Measurements from ENCODE around the gene KCNMB3. TPM values are rescaled to one million over a fixed set of nuclear protein-coding genes. Genes with fewer than 3 reads are reported as not detected.

The KCNMB3 gene
- total and polyA plus RNA-seq, 2 of the 13 experiments (the other 11 are each of a cell fraction or from before 2014, with no cell fraction given): 4.3 to 7.1 TPM

DNA sequence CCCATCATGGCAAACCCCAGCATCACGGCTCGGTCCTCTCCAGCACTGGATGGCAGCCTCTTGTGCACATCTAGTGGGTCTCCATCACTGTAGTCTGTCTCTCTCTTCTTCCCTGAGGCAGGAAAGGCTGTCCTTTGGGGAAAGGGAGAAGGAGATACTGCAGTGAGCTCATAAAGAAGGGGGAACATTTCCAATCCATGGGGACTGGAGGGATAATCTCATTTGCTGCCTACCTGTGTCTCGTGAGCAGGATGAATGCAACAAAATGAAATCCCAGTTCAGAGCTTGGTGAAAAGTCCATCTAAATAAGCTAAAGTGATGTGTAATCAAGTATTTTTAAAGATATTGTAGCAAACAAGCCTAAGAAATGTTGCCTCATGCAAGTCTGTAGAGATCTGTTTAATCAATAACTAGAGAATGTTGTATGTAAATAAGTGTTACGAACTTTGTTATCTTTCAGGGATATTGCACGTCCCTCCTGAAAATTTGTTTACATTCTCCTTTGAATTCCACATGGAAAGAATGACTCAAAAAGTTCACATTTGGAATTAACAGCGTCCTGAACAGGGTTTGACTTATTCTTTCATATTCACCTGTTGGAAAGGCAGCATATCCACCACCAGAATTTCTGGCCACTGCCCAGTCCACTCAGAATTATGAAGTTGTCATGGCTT is at the start of gene KCNMB3 (continued):
- TF ChIP-seq PPARG (CRISPR knock-in tag; conservative IDR thresholded peaks at IDR 0.05) (0 out of 2 replicates have a peak, but pooled peaks have one; percentile 36), ZNF44 (CRISPR knock-in tag; IDR thresholded peaks at IDR 0.05) (no peak), ZNF569 (CRISPR knock-in tag; IDR thresholded peaks at IDR 0.05; ENCODE audit: borderline replicate concordance) (no peak), PLRG1 (conservative IDR thresholded peaks at IDR 0.05) (no peak), HNRNPUL1 (IDR thresholded peaks at IDR 0.05; ENCODE audit: low read depth, low read length) (peak; percentile 74), ZNF564 (CRISPR knock-in tag; IDR thresholded peaks at IDR 0.05) (0 out of 2 replicates have a peak, but pooled peaks have one; percentile 4), NR1H2 (CRISPR knock-in tag; IDR thresholded peaks at IDR 0.05; ENCODE audit: borderline replicate concordance, low read depth) (no peak), NFIC (IDR thresholded peaks at IDR 0.05; ENCODE audit: low read length) (peak; percentile 69; the same call in 1 of the 2 replicates), ZNF614 (CRISPR knock-in tag; IDR thresholded peaks at IDR 0.05; ENCODE audit: borderline replicate concordance) (no peak), ONECUT2 (CRISPR knock-in tag; IDR thresholded peaks at IDR 0.05) (peak; percentile 72), ZFP41 (CRISPR knock-in tag; IDR thresholded peaks at IDR 0.05; ENCODE audit: borderline replicate concordance) (no peak), ZKSCAN1 (IDR thresholded peaks at IDR 0.05; ENCODE audit: low read length) (no peak), ZNF10 (CRISPR knock-in tag; IDR thresholded peaks at IDR 0.05; ENCODE audit: borderline replicate concordance, low read depth) (no peak), ISL2 (CRISPR knock-in tag; IDR thresholded peaks at IDR 0.05) (peak; percentile 66; the same call in 1 of the 2 replicates), FOSL2 (CRISPR knock-in tag; IDR thresholded peaks at IDR 0.05) (peak; percentile 57; the same call in 1 of the 2 replicates), GABPA (IDR thresholded peaks at IDR 0.05; ENCODE audit: low read depth, low read length) (no peak), GABPA (CRISPR knock-in tag; IDR thresholded peaks at IDR 0.05; ENCODE audit: low read depth) (peak; percentile 52; the same call in 1 of the 2 replicates), TARDBP (CRISPR knock-in tag; IDR thresholded peaks at IDR 0.05) (no peak), FOXJ3 (CRISPR knock-in tag; IDR thresholded peaks at IDR 0.05; ENCODE audit: borderline replicate concordance) (peak; percentile 52; the same call in 1 of the 2 replicates), ZNF746 (CRISPR knock-in tag; IDR thresholded peaks at IDR 0.05) (no peak), REXO4 (CRISPR knock-in tag; IDR thresholded peaks at IDR 0.05; ENCODE audit: borderline replicate concordance) (no peak), ZNF180 (CRISPR knock-in tag; IDR thresholded peaks at IDR 0.05; ENCODE audit: borderline replicate concordance, low read depth) (no peak), ZNF792 (CRISPR knock-in tag; IDR thresholded peaks at IDR 0.05) (no peak), ZNF589 (CRISPR knock-in tag; conservative IDR thresholded peaks at IDR 0.05) (no peak), HDAC2 (CRISPR knock-in tag; IDR thresholded peaks at IDR 0.05) (peak; percentile 75)
- TF ChIP-seq, protein P1, sequence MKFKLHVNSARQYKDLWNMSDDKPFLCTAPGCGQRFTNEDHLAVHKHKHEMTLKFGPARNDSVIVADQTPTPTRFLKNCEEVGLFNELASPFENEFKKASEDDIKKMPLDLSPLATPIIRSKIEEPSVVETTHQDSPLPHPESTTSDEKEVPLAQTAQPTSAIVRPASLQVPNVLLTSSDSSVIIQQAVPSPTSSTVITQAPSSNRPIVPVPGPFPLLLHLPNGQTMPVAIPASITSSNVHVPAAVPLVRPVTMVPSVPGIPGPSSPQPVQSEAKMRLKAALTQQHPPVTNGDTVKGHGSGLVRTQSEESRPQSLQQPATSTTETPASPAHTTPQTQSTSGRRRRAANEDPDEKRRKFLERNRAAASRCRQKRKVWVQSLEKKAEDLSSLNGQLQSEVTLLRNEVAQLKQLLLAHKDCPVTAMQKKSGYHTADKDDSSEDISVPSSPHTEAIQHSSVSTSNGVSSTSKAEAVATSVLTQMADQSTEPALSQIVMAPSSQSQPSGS (CRISPR knock-in tag; IDR thresholded peaks at IDR 0.05): peak; percentile 52; the same call in 1 of the 2 replicates
- TF ChIP-seq, protein P2, sequence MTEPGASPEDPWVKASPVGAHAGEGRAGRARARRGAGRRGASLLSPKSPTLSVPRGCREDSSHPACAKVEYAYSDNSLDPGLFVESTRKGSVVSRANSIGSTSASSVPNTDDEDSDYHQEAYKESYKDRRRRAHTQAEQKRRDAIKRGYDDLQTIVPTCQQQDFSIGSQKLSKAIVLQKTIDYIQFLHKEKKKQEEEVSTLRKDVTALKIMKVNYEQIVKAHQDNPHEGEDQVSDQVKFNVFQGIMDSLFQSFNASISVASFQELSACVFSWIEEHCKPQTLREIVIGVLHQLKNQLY (CRISPR knock-in tag; IDR thresholded peaks at IDR 0.05): peak; percentile 57; the same call in 1 of the 2 replicates
- TF ChIP-seq, protein P3, sequence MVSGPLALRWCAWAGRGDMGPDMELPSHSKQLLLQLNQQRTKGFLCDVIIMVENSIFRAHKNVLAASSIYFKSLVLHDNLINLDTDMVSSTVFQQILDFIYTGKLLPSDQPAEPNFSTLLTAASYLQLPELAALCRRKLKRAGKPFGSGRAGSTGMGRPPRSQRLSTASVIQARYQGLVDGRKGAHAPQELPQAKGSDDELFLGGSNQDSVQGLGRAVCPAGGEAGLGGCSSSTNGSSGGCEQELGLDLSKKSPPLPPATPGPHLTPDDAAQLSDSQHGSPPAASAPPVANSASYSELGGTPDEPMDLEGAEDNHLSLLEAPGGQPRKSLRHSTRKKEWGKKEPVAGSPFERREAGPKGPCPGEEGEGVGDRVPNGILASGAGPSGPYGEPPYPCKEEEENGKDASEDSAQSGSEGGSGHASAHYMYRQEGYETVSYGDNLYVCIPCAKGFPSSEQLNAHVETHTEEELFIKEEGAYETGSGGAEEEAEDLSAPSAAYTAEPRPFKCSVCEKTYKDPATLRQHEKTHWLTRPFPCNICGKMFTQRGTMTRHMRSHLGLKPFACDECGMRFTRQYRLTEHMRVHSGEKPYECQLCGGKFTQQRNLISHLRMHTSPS (CRISPR knock-in tag; IDR thresholded peaks at IDR 0.05; ENCODE audit: low read depth): no peak
- TF ChIP-seq, protein P4, sequence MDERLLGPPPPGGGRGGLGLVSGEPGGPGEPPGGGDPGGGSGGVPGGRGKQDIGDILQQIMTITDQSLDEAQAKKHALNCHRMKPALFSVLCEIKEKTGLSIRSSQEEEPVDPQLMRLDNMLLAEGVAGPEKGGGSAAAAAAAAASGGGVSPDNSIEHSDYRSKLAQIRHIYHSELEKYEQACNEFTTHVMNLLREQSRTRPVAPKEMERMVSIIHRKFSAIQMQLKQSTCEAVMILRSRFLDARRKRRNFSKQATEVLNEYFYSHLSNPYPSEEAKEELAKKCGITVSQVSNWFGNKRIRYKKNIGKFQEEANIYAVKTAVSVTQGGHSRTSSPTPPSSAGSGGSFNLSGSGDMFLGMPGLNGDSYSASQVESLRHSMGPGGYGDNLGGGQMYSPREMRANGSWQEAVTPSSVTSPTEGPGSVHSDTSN (CRISPR knock-in tag; IDR thresholded peaks at IDR 0.05): no peak

All from HepG2 (cell line).